Left kidney (tissue), 2 donors: Measurements from ENCODE around the gene P2RX1. TPM values are rescaled to one million over a fixed set of nuclear protein-coding genes. Genes with fewer than 3 reads are reported as not detected.
"Not testable (repeated sequence)": the region's sequence is repeated elsewhere in the genome, so short reads cannot be mapped to it uniquely, and the experiment has no call there.

Source experiments
- DNase-seq: peaks from one replicate; pipeline ENCODE4 v3.0.0-alpha.2; 2013
- polyA plus RNA-seq: library from polyadenylated mRNA; unstranded; fragments of 120-200 nt; gene quantifications from one replicate; pipeline ENCODE4 v1.2.1, GENCODE V29; 2013; ENCODE audit not compliant: insufficient read length

P2RX1 gene
- polyA plus RNA-seq, 1 donor, result 0.67 TPM

DNA sequence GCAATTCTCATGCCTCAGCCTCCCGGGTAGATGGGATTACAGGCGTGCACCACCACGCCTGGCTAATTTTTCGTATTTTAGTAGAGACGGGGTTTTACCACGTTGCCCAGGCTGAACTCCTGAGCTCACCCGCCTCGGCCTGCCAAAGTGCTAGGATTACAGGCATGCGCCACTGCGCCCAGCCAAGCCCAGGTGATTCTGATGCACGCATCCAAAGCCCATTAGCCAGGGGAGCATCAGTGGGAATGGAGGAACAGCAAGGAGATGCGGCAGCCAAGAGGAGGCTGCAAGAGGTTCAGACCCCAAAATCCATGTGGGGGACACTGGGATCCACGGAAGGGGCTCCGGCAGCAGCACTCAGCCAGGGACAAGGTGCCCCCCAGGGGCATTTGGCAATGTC, 35.9 kb upstream of the P2RX1 start:
- no peak for DNase-seq

DNA sequence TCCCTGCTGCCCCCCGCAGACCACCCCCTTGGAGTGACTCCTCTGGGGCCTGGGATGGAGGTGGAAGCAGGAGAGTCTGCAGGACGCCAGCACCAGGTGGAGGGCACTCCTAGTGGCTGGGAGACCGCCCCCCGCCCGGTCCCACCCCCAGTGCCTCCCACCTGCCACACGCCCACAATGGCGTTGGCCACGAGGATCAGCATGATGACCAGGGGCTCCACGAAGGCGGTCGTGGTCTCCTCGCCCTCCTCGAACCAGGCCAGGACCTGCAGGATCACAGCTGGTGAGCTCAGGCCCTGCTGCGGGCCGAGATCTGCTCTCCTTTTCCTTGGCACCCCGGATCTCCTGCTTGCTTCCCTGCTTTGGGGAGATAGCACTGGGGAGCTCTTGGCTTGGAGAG, 35.2 kb upstream of the P2RX1 start:
- DNase-seq, result no peak

DNA sequence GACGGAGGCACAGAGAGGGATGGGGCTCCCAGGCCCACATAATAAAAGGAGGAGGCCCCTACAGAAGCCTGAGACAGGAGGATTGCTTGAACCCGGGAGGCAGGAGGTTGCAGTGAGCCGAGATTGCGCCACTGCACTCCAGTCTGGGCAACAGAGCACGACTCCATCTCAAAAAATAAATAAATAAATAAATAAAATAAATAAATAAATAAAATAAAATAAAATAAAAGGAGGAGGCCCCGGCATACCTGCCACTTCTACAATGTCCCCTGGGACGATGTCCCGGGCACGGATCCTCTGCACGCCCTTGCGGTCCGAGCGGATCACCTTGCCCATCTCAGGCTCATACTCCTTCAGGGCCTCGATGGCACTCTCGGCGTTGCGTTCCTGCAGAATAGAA, 34.7 kb upstream of the P2RX1 start:
- DNase-seq, result no peak

DNA sequence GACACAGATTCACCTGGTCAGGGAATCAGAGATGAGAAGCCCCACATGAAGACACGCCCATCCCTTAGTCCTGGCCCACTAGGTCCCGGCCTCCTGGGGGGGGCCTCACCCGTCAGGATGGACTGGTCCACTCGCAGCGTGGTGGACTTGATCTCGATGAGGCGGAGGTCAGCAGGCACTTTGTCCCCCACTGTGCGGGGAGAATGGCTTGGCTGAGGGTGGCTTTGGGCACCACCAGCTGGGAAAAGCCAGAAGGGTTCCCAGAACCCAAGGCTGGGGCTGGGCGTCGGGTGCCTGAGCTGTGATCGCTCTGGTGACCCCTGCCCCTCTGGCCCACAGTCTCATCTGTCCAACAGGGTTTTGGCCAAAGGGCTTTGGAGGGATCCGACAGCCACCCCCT, 34.3 kb upstream of the P2RX1 start:
- no peak for DNase-seq

DNA sequence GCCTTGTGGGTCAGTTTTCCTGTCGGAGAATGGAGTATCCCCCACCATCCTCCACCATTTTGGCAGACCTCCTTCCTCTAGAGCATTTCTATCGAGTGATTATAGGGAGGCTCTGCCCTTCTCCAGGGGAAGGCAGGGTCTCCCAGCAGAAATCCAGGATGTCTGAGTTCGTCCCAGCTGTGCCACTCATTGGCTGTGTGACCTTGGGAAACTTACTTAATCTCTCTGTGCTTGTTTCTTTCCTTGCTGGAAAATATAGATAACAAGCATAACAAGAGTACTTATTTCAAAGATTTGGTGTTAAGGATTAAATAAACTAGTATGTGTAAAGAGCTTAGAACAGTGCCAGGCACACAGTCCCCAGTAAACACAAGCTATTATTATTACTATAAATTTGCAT, 33.2 kb upstream of the P2RX1 start:
- no peak for DNase-seq

DNA sequence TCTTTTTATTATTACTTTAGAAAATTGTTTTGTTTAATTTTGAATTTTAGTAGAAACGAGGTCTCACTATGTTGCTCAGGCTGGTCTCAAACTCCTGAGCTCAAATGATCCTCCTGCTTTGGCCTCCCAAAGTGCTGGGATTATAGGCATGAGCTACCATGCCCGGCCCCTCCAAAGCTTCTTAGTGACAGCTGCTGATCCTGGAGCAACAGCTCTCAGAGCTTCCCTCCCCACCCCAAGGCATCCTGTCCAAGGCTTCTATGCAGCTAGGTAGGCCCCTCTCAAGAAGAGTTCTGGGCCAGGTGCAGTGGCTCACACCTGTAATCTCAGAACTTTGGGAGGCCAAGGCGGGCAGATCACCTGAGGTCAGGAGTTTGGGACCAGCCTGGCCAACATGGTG, 32.3 kb upstream of the P2RX1 start:
- DNase-seq, result not testable (repeated sequence)

DNA sequence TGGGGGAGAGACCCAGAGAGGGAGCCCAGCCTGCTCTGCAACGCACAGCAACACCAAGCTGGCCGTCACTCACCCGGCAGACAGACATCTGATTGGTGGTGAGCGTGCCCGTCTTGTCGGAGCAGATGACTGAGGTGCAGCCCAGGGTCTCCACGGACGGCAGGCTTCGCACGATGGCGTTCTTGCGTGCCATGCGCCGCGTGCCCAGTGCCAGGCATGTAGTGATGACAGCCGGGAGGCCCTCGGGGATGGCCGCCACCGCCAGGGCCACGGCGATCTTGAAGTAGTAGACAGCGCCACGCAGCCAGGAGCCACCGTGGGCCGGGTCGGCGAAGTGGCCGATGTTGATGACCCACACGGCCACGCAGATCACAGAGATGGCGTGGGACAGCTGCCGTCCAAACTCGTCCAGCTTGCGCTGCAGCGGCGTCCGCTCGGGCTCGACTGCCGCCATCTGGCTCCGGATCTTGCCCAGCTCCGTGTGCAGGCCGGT, 31.1 kb upstream of the P2RX1 start:
- no peak for DNase-seq

DNA sequence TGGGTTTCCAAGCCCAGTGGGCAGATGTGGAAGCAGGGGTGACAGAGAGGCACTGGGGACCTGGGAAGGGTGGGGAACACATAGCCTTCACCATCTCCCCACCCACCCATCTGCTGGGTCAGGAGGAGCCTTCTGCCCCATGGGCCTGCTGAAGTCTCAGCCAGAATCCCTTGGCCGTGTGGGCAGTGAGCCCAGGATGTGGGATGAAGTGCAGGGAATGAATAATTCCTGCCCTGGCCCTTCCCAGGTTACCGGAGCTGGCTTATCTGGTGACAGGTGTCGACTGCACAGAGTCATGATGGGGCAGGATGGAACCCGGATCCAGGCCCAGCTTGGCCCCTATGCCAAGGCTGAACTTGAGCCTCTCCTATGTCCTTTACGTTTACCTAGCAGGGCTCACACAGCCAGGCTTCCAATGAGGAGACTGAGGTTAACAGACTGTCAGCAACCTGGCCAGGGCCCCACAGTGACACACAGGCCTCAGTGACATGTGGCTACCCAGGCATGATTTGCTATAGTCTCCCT, 30.5 kb upstream of the P2RX1 start:
- no peak for DNase-seq

DNA sequence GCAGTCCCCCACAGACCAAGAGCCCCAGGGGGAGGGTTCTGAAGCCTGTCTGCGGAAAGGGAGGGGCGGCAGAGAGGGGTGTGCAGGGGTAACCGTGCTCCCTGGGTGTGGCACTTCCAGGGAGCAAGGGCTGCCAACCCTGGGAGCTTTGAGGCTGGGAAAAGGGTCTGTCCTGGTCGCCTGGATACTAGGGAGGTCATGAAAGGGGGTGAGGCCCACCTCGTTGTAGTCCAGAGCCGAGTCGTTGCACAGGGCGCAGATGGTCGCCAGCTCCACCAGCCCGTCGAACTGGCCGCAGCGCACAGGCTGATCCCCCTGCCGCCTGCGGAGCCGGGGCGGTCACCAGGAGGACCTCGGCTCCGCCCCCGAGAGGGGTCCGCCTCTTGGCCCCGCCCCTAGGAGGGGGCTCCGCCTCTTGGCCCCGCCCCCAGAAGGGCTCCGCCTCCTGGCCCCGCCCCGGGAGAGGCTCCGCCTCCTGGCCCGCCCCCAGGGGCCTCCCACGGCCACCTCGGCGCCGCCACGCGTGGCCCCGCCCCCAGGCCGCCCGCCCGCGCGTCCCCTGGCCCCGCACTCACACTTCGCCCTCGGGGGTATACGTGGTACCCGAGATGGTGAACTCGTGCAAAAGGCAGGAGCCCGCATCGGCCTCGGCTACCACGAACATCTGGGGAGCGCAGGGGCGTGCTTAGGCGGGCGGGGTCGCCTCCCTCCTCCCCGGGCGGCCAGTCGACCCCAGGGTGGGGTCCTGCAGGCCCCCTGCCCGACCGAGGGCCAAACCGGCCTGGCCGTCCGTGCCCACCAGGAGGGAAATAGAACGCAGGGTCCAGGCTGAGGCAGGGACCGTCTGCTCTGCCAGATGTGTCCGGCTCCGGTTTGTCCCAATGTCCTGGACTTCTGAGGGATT, 28.5 kb upstream of the P2RX1 start:
- DNase-seq, result peak; percentile 57

DNA sequence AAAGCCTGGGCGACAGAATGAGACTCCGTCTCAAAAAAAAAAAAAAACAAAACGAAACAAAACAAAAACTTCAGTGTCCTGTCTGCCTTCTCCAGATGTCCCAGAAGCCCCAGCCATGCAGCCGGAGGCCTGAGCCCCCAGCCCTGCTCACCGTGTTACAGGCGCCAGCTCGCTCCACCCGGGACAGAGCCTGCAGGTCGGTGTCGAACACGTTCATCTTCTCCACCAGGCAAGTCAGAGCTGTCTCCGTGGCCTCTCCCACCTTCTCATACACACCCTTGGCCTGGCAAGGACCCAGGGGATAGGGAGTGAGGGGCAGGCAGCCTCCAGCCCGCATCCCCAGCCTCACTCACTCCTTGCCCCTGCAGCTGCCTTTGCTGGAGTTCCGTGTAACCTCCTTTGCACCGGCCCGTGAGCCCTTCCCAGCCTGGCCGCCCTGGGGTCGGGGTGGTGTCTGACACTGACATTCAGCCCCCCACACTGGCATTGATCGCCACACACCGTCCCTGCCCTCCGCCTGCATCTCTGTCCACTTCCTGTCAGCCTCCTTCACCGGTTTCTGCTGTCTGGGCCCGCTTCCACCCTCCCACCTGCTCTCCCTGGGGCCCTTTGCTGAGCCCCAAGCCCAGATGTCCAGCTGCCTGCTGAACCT, 27.1 kb upstream of the P2RX1 start:
- no peak for DNase-seq

DNA sequence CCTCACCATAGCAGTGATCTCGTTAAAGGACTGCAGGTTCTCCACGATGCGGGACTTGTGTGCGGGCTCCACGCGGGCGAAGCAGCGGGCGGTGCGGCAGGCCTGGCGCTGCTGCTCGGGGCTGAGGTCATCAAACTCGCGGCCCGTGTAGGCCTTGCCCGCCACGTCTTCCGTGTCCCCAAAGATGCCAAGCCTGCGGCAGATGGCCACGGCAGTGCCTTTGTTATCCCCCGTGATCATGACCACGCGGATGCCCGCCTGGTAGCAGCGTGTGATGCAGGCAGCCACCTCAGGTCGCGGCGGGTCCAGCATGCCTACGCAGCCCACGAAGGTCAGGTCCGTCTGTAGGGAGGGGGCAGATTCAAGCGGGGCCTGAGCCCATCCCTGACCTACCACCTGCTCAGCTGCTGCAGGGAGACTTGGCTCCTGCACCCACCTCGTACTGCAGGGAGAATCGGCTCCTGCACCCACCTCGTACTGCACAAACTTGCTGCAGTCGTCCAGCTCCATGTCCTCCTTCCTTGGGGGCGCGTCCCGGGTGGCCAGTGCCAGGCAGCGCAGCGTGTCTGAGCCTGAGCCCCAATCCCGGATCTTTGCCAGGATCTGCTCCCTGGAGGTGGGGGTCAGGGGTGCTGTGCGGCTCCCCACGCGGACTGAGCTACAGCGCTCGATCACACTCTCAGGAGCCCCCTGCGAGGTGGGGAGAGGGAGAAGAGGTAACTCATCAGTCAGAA, 24.9 kb upstream of the P2RX1 start:
- DNase-seq, result no peak

DNA sequence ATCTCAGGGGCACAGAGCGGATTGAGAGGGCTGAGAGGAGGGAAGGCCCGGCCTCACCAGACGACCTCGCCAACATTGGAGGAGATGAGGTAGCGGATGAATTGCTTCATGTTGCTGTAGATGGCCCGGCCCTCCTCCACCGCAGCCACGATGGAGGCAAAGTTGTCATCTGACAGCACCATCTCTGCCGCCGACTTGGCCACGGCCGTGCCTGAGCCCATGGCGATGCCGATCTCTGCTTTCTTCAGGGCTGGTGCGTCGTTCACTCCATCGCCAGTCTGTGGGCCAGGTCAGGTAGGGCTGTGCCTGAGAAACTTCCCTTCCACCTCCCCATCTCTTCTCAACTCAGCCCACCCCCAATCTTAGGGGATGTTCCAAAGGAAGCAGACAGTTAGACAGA, 21.1 kb upstream of the P2RX1 start:
- no peak for DNase-seq

DNA sequence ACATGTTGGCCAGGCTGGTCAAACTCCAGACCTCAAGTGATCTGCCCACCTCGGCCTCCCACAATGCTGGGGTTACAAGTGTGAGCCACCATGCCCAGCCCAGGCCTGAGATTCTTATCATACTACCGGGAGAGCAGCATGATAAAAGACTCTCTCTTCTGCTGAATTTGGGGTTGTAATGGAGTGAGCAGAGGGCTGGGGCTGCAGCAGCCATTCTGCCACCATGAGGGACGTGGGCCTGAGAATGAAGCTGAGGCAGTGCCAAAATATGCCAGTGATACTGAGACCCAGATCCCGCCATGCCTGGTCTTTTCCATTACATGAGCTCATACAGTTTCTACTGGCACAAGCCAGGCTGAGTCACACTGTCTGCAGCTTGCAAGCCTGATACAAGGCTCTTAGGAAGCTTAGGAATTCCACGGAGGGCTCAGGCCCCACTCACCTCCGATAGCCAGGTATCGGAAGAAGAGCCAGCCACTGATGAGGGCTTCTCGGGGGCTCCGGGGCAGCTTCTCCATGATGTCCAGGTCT, 19.6 kb upstream of the P2RX1 start:
- no peak for DNase-seq

DNA sequence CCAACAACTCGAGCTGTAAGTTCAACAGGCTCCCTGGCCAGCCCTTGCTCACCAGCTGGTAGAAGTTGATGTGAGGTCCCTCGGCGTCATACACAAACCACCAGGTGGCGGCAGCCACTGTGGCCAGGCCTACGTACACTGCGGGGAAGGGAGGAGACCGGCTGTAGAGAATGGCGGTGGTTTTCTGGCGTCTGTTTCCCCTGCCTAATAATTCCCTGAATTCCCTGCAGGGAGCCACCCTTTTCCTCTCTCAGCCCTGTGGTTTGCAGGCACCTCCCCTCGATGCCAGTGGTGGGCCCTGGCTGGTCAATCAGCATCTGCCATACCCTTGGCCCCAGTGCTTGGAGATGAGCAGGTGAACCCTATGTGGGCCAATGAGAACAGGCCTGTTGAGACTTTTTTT, 18.9 kb upstream of the P2RX1 start:
- DNase-seq, result peak; percentile 75

DNA sequence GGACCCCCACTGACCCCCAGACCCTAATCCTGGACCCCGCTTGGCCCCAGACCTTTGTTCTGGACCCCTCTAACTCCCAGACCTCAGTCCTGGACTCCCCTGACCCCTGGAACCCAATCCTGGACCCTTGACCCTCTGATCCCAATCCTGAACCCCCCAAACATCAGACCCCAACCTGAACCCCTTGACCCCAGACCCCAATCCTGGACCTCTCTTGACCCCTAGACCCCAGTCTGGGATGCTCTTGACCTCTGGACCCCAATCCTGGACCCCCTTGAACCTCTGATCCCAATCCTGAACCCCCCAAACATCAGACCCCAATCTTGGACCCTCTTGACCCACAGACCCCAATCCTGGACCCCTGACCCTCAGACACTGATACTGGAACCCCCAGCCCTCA, 13.5 kb upstream of the P2RX1 start:
- no peak for DNase-seq

DNA sequence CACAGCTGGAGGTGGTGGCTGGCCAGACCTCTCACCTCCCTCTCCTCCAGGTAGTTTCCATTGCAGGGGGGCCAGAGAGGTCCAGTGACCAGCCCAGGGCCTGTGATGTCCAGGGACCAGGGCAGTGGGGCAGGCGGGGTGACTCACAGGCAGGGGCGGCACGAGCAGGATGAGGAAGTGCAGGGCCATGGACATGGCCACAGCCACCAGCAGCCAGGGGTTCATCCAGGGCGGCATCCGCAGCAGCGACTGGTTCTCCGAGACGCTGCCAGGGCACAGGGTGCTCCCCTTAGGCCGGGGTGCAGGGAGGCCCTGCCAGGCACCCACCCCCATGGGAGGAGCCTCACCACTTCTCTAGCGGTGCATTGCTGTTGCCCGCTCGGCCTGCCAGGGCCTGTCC, 12.9 kb upstream of the P2RX1 start:
- no peak for DNase-seq

DNA sequence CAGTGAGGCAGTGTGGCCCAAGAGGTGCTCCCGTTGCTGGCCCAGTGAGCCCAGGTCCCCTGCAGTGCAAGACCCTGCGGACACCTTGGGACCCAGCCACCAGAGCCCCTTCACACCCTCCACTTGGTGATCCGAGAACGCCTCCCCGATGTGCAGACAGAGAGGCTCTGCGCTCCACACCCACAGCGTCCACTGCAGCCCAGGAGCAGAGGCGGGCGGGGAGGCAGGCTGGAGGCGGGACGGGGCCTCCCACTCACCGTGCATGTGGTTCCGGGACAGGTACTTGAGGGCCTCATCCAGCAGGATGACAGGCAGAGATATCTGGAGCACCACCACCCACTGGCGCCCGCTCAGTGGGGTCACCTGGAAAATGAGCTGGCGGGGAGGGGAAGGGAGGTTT, 12.1 kb upstream of the P2RX1 start:
- DNase-seq, result no peak

DNA sequence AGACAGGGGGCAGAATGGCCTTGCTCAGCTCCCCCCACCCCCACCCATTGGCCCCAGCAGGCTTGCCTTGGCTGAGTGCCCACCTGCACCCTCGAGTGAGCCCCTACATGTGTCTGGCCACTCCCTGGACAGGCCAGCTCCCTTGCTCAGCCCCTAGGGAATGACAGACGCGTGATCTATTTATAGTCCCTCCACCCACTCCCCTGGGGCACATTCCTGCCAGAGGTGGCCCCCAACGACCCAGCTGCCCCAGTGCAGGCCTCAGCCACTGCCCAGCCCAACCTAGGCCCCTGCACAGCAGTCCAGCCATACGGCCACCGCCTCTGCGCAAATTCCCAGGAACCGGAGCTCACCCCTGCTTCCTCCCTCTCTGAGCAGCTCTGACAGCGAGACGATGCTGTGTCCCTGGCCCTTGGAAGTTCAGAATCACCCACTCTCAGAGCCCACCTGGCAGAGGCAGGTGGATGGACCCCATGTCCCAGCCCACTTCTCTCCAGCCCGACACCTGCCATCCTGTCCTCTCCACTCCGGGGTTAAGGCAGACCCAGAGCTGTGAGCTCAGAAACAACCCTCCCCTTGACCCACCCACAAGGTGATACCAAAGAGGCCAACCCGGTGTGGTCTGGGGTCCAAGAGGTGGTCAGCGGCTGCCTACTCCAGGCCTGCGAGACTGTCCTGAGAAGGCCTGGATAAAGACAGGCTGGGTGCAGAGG, 11.5 kb upstream of the P2RX1 start:
- DNase-seq, result no peak

DNA sequence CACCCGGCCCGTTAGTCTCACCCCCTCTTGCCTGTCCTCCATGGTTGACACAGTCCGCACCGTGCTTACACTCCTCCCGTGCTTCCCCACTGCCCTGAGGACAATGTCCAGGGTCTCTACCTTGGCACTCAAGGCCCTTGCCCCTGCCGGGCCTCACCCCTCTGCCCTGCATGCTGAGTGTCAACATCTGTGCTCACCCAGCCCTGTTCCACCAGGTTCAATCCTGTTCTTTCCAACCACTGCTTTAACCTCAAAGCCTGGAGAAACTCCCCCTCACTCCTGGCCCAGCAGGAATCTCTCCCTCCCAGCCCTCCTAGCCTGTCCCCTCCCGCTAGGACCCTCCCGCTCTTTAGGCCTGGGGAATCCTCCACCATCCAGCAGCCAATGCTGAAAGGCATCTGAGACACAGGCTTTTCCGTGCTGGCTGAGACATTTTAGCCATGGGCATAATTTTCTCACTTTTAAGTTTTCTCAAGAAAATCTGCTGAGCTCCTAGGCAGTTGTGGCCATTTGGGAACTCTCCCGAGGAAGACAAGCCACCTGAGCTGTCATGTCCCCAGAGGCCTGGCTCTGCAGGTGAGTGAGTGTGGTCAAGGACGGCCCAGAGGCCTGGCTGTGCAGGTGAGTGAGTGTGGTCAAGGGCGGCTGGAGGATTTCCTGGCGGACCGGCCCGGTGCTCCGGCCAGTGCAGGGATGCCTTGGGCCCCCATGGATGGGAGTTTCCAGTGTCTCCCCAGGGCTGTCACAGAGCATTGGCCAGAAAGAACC, 10.8 kb upstream of the P2RX1 start:
- peak; percentile 69 for DNase-seq

DNA sequence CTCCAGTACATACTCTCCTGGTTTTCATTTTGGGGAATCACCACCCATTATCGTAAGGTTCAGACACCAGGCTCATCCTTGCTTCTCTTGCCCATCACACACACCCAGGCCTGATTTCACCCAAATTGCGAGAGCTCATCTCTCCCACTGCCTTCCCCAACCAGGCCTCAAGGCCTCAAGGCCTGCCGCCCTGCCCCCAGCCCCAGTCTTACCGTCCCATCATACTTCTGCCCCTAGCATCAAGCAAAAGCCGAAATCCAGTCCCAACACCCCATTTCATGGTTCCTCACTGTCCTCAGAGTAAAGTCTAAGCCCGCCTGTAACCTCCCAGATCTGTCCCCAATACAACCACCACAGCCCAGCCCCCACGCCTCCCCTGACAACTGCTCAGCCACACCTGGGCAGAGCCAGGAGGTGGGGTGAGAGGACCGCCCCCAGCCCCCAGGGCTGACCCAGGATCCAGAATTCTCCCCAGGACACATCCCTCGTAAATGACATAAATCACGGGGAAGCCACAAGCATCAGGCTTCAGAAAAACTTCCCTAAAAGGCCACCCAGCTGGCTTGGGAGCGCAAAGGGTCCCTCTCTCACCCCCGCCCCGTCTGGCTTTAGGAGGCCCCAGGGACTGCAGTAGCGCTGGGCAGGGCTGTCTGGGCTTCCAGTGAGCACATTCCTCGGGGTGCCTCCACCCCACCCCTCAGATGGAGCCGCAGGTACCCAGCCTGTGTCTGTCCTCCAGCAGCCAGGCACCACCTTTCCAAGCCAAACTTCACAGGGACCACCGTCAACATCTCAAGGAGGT, 9.6 kb upstream of the P2RX1 start:
- no peak for DNase-seq
